Hypothalamus (tissue), 51 donors: Measurements from ENCODE around the gene PRPSAP1.

Experiments used
- DNase-seq, 51 donors: peaks; one replicate each; lab custom pipeline; 2025; lab: John Stamatoyannopoulos, UW

Gene PRPSAP1

DNA sequence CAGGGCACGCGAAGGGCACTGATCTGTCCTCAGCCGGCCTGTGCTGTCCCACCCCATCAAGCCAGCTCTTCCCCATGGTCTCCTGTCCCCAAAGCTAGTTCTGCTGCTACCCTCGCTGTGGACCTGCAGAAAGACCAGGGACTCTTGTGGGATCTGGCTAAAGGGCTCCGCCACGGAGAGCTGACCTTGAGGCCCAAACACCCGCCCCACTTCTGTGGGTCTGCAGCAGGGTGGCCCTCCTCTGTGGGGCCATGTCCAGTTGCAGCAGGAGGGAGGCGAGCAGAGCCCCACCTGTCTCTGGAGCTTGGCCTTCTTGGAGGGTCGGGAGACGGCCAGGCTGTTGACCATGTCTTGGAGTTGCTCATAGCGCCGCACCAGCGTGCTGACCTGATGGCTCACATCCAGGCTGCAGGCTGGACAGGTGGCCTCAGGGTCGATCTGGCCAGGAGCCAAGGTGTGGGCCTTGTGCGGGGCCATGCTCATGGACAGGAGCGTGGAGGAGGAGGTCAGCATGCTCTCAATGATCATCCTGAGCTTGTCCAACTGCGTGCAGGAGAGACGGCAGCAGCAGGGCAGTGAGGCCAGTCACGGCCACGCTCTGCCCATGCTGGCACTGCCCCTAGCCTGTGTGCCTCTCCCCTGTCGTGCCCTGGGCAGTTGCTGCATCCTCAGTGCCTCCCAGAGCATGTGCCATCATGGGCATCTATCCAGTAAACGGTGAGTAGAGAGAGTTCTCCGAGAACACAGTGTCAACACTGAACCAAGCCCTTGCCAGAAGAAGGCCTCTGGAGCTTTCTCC, 71.9 kb downstream of the PRPSAP1 start:
- no peak for DNase-seq

DNA sequence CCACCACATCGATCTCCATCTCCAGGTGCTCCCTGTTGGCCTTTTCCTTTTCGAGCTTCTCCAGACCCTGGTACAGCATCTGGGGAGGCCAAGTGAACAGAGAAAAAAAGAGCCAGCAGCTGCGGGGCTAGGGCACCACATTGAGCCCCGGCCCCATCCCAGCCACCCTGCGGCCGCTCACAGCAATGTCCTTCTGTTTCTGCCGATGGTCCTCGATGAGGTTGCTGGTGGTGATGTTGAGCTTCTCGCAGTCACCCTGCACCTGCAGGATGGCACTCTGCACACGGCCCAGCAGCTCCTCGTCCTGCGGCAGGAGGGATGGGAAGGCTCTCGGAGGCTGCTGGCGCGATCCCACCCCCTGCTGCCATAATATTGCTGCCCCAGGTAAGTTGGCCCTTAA, 73.1 kb downstream of the PRPSAP1 start:
- no peak for DNase-seq

DNA sequence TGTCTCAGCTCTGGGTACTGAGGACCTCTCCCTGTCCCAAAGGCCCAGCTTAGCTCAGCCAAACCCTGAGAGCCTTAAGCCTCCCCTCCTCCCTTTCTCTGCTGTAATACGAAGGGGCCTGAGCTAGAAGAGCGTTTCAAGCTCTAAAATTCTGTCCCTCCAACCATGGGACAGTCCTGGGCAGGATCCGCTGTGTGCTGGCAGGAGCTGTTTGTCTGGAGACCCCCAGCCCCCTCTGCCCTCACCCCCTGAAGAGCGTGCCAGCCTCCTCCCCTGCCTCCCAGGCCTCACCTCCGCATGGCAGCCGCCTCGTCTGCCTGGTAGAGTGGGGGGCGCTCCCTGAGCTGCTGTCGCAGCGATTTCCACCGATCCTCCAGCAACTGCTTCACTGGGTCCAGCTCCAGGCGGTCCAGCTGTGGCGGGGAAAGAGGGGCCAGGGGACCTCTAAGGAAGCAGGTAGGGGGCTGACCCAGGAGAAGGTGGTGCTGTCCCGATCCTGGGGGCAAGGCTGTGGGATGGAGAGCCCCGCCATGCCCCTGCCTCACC, 73.9 kb downstream of the PRPSAP1 start:
- DNase-seq: no peak

DNA sequence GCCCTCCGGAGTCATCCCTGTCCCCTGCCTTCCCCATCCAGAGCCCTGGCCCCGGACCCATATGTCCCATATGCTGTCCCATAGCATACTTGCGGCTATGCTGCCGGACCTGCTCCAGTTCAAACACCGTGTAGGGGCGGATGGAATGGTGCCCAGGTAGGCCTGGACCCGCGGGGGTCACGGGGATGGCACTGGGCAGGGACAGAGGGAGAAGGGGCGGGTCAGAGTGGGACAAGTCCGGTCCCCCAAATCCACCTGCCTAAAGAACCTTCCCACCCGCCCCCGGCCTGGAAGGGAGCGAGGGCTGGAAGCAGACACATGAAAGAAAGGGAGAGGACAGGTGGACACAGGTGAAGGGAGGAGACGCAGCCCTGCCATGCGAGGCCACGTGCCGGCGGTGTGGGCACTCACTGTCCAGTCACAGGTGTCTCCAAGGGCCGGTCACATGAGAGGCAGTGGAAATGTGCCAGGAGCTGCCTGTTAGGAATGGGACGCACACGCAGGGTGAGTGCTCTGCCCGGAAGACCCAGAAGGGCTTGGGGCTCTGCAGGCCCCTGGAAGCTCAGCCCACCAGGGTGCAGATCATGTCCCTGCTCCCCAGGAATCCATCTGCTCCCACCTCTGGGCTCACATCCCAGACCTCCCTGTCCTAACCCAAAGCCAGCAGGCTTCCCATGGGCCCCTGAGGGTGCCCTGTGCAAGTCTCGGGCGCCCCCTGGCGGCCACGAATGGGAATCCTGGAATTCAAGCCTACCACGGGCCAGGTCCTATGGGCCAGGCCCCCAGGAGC, 74.6 kb downstream of the PRPSAP1 start:
- peak in 50 of 51 donors; percentile 21 to 93 (median 72) for DNase-seq

DNA sequence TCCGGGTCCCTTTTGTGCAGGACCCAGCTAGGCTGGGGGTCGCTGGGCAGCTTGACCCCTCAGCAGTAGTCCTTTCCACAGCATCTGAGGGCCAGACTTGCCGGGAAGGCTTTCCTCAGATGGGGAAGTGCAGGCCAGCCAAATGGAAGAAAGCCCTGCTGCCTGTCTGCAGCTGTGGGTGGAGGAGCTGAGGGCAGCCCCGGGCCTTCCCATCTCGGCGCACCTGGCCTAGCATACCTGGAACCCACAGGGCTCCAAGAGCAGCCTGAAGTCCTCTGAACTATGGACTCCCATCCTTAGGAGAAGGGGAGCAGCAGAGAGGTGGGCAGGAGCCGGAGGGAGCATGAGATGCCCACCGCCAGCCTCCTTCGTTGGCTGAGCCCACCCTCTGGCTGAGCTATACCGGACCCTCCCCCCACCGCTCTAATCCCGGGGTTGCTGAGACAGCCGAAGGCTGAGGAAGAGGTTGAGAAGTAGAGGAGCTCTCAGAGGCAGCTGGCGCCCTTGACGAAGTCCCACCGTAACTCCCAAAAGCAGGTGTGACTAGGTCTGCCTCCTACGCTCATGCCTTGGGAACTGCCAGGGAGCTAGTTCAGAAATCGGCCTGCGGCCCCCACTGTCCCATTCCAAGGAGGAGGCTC, 75.3 kb downstream of the PRPSAP1 start:
- no peak for DNase-seq

DNA sequence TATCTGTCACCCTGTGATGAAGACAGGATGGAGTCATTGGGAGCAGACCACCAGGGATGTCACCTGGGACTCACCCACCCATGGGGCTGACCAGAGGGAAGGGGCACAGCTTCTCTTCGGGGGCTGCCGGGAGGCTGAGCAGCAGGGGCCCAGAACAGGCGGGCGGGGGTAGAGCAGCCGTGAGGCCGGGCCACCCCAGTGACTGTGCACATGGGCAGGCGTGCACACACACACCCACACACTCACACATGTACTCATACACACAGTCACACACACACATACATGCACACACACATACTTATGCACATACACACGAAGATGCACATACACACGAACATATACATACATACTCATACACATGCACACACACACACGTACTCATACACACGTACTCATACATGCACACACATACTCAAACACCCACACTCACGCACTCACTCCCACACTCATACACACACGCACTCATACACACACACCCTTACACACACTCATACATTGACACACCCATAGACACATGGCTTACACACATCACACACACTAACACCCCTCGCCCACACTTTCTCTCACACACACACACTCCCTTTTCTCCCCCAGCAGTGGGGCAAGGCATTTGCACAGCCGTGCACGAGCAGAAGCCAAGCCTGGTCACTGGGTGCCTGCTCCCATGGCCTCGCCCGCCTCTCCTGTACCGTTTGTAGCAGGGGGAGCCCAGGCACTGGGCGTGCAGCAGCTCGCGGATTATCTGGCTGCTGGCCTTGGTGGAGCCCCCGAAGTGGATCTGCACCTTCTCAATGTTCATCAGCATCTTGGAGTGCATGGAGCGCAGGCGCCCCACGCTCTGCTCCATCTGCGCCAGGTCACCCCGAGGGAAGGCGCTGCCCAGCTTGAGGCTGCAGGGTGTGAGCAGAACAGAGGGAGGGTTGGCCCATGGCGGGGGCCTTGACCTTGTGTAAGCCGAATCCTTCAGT, 76.1 kb downstream of the PRPSAP1 start:
- DNase-seq: no peak

DNA sequence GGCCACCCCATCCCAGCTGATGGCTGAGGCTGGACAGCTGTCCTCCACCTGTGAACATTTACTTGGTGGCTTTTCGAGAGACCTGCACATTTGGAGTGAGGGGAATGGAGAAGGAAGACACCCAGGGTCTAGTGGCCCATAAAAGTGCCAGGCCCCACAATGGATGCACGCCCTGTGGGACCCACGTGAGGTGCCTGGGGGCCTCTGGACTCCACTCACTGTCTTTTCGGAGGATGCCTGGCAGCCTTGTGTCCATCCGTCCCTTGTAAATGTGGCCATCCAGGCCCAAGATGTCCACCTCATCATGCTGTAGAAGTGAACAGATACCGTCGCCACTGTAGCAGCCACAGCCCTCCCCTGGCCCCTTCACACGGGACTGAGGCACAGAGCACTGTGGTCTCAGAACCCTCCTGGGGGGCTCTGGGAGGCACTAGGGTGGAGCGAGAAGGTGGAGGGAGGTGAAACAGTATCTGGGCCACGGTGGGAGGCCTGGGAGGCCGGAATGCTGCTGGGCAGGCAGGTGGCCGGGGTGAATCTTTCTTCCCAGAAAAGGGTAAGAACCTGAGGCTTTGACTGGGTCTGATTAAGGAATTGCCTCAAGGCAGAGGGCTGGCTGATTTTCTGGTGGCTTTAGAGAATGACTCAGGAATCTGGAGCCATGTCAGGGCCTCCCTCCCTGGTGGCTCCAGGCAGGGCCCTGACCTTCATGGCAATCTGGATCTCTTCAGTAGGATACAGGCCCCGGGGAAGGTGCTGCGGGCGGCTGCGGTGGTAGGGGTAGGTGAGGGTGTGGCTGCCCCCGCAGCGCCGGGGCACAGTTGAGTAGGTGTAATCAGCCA, 77.0 kb downstream of the PRPSAP1 start:
- DNase-seq: no peak

DNA sequence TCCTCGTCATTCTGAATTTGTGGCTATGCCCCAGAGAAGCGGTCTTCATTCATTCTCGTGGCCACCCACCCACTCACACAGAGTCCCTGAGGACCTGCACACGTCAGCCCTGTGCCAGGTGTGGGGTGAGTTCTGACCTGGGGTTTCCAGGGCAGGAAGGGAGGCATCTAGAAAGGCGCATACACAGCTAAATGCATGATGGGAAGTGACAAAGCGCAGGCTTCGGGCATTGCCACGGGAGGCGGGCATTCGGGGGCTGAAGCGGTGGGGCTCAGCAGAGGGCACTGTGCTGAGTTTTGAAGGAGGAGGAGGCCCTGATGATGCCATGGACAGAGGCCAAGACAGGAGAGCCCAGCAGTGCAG, 77.7 kb downstream of the PRPSAP1 start:
- DNase-seq: no peak

DNA sequence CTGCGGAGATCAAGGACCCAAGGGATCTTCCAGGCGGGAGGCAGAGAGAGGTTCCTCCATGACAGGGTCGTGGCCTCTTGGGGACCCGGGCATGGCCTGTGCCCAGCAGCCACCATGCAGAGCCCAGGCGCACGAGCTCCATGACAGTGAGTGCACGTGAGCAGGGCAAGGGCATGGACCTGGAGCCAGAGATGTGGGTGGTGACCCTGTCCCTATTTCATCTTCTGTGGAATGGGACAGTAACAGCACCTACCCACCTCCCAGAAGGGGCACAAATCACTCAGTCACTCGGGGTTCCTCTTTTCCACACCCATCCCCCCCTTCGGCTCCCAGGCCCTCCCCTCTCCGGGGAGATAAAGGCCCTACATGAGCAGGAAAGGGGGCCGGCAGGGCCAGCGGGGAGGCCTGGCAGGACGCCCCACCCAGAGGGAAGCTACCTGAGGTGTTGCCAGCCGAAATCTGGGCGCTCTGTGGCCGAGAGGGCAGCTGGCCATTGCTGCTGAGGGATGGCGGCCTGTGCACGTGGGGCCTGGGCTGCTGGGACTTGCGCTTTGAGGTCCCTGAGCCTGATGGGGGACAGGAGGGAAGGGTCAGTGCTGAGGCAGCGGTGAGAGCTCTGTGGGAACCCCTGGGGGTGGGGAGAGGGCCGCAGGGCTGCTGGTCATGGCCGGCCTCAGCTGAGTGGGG, 78.2 kb downstream of the PRPSAP1 start:
- DNase-seq: no peak

DNA sequence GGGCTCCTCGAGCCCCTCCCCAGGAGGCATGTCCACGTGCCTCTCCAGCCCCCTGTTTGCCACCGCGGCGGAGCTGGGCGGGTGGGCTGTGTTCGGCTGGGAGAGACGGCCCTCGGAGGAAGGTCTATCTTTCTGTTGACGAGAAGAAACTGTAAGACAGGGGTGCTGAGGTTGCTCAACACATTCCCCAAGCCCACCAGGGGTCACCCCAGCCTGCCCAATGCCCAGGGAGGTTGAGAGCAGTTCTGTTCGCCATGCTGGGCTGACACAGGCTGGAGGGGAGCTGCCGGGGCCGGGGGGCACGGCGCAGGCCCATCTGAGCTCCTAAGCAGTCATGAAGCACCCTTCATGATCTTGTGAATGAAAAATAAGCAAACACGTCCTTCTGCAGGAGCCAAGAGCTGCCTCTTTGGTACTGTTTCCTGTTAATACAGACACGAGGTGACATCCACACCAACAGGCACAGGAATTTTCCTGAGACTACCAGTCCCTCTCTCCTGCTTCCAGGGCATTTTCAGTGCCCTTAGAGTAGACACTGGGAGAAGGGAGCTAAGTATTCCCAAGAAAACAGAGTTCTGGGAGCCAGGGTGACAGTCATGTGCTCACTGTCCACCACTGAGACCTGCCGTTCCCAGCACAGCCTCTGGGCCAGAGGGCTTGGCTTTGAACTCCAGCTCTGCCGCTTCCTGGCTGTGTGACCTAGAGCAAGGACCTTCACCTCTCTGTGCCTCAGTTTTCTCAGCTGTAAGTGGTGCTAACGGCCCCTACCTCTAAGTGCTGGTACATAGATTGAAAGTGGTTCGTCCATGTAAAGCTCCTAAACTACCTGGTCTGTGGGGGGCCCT, 79.4 kb downstream of the PRPSAP1 start:
- DNase-seq: no peak

DNA sequence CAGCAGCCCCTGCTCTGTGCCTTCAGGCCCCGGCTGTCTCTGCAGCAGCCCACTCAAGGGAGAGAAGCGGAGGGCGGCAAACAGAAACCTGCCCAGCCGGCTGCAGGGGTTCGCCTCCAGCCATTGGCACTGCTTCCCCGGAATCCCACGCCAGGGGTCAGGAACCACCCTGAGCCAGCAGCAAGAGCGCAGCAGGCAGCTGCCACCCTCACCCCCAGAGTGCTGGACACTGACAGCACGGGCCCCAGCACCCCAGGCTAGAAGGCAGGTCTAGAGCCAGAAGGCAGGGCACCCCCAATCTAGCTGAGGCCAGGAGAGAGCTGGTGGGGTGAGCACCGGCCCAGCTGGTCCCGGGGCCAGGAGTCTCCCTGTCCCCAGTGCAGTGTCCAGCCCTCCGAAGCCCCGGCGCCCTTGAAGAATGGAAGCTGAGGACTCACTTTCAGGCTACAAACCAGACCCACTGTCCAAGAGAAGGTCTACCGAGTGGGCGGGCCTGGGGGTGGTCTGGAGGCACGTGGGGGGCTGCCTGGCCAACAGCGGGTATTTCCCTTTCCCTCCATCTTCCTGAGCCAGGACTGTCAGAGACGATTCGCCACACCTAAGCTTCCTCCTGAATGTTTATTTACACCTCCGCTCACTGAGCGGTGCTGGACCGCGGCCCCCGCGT, 80.1 kb downstream of the PRPSAP1 start:
- DNase-seq: no peak

DNA sequence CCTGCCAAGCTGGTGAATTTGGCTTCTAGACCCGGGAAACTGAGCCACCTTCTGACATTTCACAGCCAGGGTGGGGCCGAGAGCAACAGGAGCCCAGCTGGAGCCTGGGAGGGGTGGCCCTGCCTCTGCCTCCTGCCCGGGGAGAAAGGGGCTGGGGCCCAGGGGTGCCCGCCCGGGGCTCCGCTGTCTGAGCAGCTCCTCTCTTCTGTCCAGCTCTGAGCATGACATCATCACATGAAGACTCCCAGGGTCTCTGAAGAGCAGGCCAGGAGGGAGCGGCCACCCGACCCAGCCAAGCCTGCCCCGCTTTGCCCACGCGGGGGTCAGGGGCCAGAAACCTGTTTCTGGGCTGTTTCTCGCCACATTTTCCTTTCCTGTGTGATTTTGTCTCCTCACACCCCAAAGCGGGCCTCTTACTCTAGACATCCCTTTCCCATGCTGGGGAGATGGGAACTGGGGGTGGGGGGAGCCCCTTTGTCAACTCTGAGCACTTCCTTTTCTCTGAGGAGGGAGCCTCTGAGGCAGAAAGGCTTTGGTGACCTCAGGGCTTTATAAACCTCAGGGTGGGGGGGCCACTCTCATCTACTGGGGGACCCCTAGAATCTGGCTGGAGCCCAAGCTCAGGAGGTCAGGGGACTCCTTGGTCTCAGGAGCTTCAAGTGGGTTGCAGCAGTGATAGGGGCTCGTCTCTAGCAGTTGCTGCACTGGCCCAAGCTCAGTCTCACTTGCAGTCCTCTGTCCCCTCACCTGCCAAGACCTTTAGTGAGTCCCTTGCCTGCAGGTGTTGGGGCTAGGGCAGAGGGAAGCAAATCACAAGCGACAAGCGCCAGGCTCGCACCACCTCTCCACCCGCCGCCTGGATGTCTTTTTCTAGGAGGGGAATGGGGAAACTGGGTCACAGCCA, 80.9 kb downstream of the PRPSAP1 start:
- no peak for DNase-seq

DNA sequence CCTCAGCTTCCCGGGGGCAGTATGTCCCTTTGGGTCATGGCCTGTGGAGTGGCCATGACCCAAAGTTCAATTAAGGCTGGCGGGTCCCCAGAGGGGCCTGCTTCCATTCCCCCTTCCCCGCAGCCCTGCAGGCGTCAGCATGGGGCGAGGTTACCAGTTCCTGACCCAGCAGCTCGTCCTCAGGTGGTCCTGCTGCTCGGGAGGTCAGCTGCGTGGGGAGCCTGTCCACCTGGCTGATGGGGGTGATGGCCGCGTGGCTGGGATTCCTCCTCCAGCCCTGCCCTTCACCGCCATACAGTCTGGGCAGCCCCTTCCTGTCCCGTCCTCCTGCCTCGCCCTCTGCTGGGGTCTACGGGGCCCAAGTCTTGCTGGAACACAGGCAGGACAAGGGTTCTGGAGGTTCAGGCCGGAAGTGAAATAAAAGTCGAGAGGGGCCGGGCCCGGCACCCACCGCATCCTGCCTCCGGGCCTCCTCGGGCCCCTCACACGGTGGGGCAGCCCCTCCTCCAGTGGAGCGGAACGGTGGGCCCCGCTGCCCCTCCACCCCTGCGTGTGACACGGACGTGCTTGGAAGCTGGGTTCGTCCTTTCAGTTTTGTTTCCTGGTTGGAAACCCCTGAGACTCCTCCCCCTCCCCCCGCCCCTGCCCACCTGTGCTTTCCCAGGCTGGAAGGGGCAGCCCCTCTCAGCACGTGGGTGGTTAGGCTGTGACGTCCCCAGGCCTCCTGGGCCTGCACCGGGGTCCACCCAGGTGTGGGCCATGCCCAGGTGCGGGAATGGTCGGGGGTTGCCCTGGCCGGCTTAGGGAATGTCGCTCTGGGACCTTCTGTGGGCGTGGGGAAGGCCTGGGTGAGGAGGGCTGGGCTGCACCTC, 81.8 kb downstream of the PRPSAP1 start:
- DNase-seq: no peak

DNA sequence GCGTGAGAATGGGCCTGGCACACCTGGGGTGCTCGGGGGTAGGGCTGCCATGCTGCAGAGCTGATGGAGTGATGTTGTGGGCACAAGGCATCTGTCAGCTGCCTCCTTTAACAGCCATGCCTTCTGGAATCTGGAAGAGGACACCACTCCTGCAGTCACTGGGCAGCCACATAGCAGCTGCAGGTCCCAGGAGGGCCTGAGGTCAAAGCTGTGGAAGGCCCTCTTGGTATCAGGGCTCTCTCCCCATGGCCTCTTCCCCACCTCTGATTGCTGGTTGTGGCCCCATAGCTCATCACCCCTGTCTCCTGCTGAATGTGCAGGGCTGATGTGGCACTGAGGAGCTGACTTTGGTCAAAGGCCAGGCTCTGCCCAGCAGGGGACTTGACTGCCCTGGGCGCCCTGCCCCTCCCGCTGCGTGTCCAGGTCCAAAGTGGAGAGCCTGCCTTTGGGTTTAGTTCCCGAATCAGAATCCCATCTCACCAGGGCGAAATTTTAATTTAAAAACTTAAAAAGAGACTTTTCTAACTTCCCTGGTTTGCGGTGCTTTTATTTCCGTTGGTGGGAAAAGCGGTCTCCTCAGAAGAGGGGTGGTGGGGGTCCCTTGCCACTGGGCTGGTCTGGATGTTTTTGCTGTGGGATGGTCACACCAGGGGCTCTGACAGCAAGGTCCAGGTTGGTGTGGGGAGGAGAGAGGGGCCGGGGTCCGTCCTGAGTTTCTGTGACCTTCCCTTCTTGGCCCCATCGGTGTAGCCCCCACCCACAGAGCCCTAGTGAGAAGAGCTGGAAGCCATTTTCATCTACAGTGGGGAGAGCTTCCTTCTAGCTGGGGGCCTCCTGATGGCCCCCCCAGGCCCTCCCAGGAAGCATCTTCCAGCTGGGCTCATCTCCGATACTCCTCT, 82.7 kb downstream of the PRPSAP1 start:
- no peak for DNase-seq
